GM23338 (cell line): ENCODE results near the gene MLLT3. TPM values are rescaled to one million over a fixed set of nuclear protein-coding genes. Genes with fewer than 3 reads are reported as not detected.

Experiments
- ATAC-seq: fragments of 200-7000 bp; cut with Tn5 transposase; 3 replicates; pipeline ENCODE4 v1.9.1; 2020
- DNase-seq: peaks from one replicate; pipeline ENCODE4 v3.0.0-alpha.2; 2015; ENCODE audit warnings: low spot score
- H2AFZ ChIP-seq: fragments of 200-600 bp; sonication (generic); 2 replicates; pipeline ENCODE4 v1.8.0; 2016; ENCODE audit warnings: antibody characterized with exemption, mild to moderate bottlenecking, moderate library complexity
- H3F3A ChIP-seq: fragments of 200-600 bp; sonication (generic); replicated peaks from 2 replicates; pipeline ENCODE4 v1.8.0; 2017; ENCODE audit warnings: antibody characterized with exemption, mixed run types, low read depth
- H3K27ac ChIP-seq: fragments of 200-600 bp; sonication (generic); 2 replicates; pipeline ENCODE4 v1.6.1; 2016; ENCODE audit warnings: low read depth
- H3K27me3 ChIP-seq: fragments of 200-600 bp; sonication (generic); 2 replicates; pipeline ENCODE4 v1.8.0; 2016; ENCODE audit warnings: mild to moderate bottlenecking, mixed run types, moderate library complexity; ENCODE audit not compliant: insufficient read depth
- H3K36me3 ChIP-seq: fragments of 200-600 bp; sonication (generic); 2 replicates; pipeline ENCODE4 v1.8.0; 2016; ENCODE audit warnings: mild to moderate bottlenecking; ENCODE audit not compliant: insufficient read depth
- H3K4me1 ChIP-seq: fragments of 200-600 bp; sonication (generic); 2 replicates; pipeline ENCODE4 v1.8.0; 2016; ENCODE audit warnings: mild to moderate bottlenecking, moderate library complexity; ENCODE audit not compliant: insufficient read depth
- H3K4me2 ChIP-seq: fragments of 200-600 bp; sonication (generic); 2 replicates; pipeline ENCODE4 v1.7.1; 2017; ENCODE audit warnings: mixed run types
- H3K4me3 ChIP-seq: fragments of 200-600 bp; sonication (generic); 2 replicates; pipeline ENCODE4 v1.6.1; 2016; ENCODE audit warnings: mixed run types
- H3K79me2 ChIP-seq: fragments of 200-600 bp; sonication (generic); replicated peaks from 2 replicates; pipeline ENCODE4 v1.8.0; 2017; ENCODE audit warnings: mild to moderate bottlenecking; ENCODE audit not compliant: insufficient read depth
- H3K9me2 ChIP-seq: fragments of 200-600 bp; sonication (generic); 2 replicates; pipeline ENCODE4 v1.8.0; 2017; ENCODE audit not compliant: insufficient read depth
- H4K20me1 ChIP-seq: fragments of 200-600 bp; sonication (generic); replicated peaks from 2 replicates; pipeline ENCODE4 v1.8.0; 2017; ENCODE audit warnings: mild to moderate bottlenecking; ENCODE audit not compliant: insufficient read depth
- H3K27ac Mint-ChIP-seq: 2 replicates; pipeline ENCODE4 v1.8.0; 2020; ENCODE audit warnings: inconsistent platforms, mild to moderate bottlenecking, moderate library complexity, mixed read lengths
- H3K27me3 Mint-ChIP-seq: 3 replicates; pipeline ENCODE4 v1.8.0; 2022; ENCODE audit warnings: low read depth, mild to moderate bottlenecking, moderate library complexity, mixed read lengths, inconsistent platforms; ENCODE audit not compliant: insufficient read depth, poor library complexity
- H3K36me3 Mint-ChIP-seq: 3 replicates; pipeline ENCODE4 v1.8.0; 2021; ENCODE audit warnings: low read depth, mild to moderate bottlenecking, inconsistent platforms, moderate library complexity, mixed read lengths
- H3K4me1 Mint-ChIP-seq: 3 replicates; pipeline ENCODE4 v1.8.0; 2020; ENCODE audit warnings: mild to moderate bottlenecking, inconsistent platforms, mixed read lengths
- H3K4me3 Mint-ChIP-seq: 3 replicates; pipeline ENCODE4 v1.8.0; 2021; ENCODE audit warnings: moderate library complexity, mild to moderate bottlenecking, inconsistent platforms, mixed read lengths
- H3K9me3 Mint-ChIP-seq: 3 replicates; pipeline ENCODE4 v1.8.0; 2020; ENCODE audit warnings: moderate library complexity, mild to moderate bottlenecking, inconsistent platforms, mixed read lengths
- CREB1 ChIP-seq: fragments of 250-450 bp; sonication (Bioruptor Pico); IDR thresholded peaks from 2 replicates; pipeline ENCODE4 v1.5.0; 2020; ENCODE audit warnings: low read depth, mild to moderate bottlenecking, moderate library complexity
- CTCF ChIP-seq, 2 experiments: fragments of 200-600 bp in 1 of 2; sonication (generic) in 1 of 2; conservative IDR thresholded peaks; 2 replicates each; pipeline versions ENCODE4 v1.5.1 to v1.6.1; 2016 to 2017; ENCODE audit warnings: antibody characterized with exemption in 2 of 2, low read depth in 2 of 2, mild to moderate bottlenecking in 2 of 2, moderate library complexity in 1 of 2
- ETS1 ChIP-seq: IDR thresholded peaks from 2 replicates; pipeline ENCODE4 v1.6.1; 2016; ENCODE audit warnings: antibody characterized with exemption
- EZH2 ChIP-seq: fragments of 200-600 bp; sonication (generic); IDR thresholded peaks from one replicate; pipeline ENCODE4 v1.8.0; 2017; ENCODE audit warnings: antibody characterized with exemption, mild to moderate bottlenecking, low read depth; ENCODE audit not compliant: unreplicated experiment
- EZH2phosphoT487 ChIP-seq: fragments of 200-600 bp; sonication (generic); IDR thresholded peaks from one replicate; pipeline ENCODE4 v1.8.1; 2018; ENCODE audit warnings: antibody characterized with exemption; ENCODE audit not compliant: unreplicated experiment
- NANOG ChIP-seq: IDR thresholded peaks from 2 replicates; pipeline ENCODE4 v1.6.1; 2016; ENCODE audit warnings: antibody characterized with exemption, borderline replicate concordance
- POLR2AphosphoS5 ChIP-seq: IDR thresholded peaks from 2 replicates; pipeline ENCODE4 v1.6.1; 2016; ENCODE audit warnings: antibody characterized with exemption, low read depth
- STAT1 ChIP-seq: IDR thresholded peaks from one replicate; pipeline ENCODE4 v1.6.1; 2016; ENCODE audit warnings: antibody characterized with exemption; ENCODE audit not compliant: unreplicated experiment
- ZNF114 ChIP-seq: fragments of 250-450 bp; sonication (Bioruptor Pico); IDR thresholded peaks from 2 replicates; pipeline ENCODE4 v1.5.0; 2020; ENCODE audit warnings: mild to moderate bottlenecking, moderate library complexity
- ZNF331 ChIP-seq: fragments of 250-450 bp; sonication (Bioruptor Pico); IDR thresholded peaks from 2 replicates; pipeline ENCODE4 v1.5.0; 2020; ENCODE audit warnings: low read depth, mild to moderate bottlenecking, moderate library complexity
- polyA plus RNA-seq: library from polyadenylated mRNA; unstranded; fragments of >200 nt; fragmentation: Nextera tagmentation; extraction: Ambion mirVana; gene quantifications from 2 replicates; pipeline ENCODE4 v1.2.1, GENCODE V29; 2016
- total RNA-seq: library from RNA; depleted of rRNA; stranded (reverse); fragments of >200 nt; shearing (Covaris generic); gene quantifications from 2 replicates; pipeline ENCODE4 v1.2.3, GENCODE V29; 2014
- TF ChIP-seq, protein P1 (sequence below): IDR thresholded peaks from one replicate; pipeline ENCODE4 v1.6.1; 2018; ENCODE audit warnings: antibody characterized with exemption; ENCODE audit not compliant: unreplicated experiment

The MLLT3 gene
- total and polyA plus RNA-seq, 2 experiments from 2014 or later = 7.5 to 9.5 TPM

- Histone ChIP-seq H3K4me1 (no peaks in the 10 kb centered on the region), H3K79me2 (no peaks in the 10 kb centered on the region), H3K4me2 (no peak overlapping the region), H3K4me3 (no peak overlapping the region), H3K9me2 (no peaks in the 10 kb centered on the region), H2AFZ (no peak overlapping the region), H3F3A (no peaks in the 10 kb centered on the region), H4K20me1 (no peaks in the 10 kb centered on the region; the same call in 1 of the 2 replicates), H3K36me3 (no peaks in the 10 kb centered on the region), H3K27me3 (no peaks in the 10 kb centered on the region), H3K27ac (no peak overlapping the region)
- H3K36me3 Mint-ChIP-seq = no peaks in the 10 kb centered on the region
- H3K27me3 Mint-ChIP-seq = no peaks in the 10 kb centered on the region
- H3K27ac Mint-ChIP-seq = no peak overlapping the region
- ATAC-seq = no peak
- no peak for DNase-seq
- no peak overlapping the region for H3K4me3 Mint-ChIP-seq
- TF ChIP-seq NANOG (no peak), ETS1 (no peak), CREB1 (CRISPR knock-in tag) (no peak), EZH2 (no peak), CTCF (conservative IDR thresholded peaks at IDR 0.05; ENCODE audit: low read depth in 2 of 2) (no peak), ZNF331 (CRISPR knock-in tag) (no peak), ZNF114 (CRISPR knock-in tag) (no peak)
- TF ChIP-seq, protein P1, sequence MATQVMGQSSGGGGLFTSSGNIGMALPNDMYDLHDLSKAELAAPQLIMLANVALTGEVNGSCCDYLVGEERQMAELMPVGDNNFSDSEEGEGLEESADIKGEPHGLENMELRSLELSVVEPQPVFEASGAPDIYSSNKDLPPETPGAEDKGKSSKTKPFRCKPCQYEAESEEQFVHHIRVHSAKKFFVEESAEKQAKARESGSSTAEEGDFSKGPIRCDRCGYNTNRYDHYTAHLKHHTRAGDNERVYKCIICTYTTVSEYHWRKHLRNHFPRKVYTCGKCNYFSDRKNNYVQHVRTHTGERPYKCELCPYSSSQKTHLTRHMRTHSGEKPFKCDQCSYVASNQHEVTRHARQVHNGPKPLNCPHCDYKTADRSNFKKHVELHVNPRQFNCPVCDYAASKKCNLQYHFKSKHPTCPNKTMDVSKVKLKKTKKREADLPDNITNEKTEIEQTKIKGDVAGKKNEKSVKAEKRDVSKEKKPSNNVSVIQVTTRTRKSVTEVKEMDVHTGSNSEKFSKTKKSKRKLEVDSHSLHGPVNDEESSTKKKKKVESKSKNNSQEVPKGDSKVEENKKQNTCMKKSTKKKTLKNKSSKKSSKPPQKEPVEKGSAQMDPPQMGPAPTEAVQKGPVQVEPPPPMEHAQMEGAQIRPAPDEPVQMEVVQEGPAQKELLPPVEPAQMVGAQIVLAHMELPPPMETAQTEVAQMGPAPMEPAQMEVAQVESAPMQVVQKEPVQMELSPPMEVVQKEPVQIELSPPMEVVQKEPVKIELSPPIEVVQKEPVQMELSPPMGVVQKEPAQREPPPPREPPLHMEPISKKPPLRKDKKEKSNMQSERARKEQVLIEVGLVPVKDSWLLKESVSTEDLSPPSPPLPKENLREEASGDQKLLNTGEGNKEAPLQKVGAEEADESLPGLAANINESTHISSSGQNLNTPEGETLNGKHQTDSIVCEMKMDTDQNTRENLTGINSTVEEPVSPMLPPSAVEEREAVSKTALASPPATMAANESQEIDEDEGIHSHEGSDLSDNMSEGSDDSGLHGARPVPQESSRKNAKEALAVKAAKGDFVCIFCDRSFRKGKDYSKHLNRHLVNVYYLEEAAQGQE = no peak
- H3K9me3 Mint-ChIP-seq = no peaks in the 10 kb centered on the region
- no peaks in the 10 kb centered on the region for H3K4me1 Mint-ChIP-seq
Measured at GRCh38 chr9:20568400-20568799, 53.9 kb downstream of the MLLT3 start.

DNA sequence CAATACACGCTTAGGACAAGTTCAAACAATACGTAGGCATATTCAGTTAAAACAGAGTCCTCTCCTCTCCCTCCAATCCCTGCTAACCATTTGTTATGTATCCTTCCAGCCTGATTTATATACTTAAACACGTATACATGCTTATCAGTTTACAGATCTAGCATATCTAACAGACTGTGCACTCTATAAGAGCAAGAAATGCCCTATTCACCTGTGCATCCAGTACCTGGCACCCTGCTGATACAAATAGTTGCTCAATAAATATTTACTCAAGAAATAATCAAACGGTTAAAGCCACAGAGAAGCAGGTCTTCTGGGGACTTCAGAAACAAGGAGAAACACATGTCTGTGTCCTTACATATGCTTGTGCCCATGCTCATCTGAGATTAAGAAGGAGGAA, 55.9 kb downstream of the MLLT3 start:
- Mint-ChIP-seq H3K27ac (no peak overlapping the region), H3K4me1 (no peaks in the 10 kb centered on the region), H3K9me3 (no peaks in the 10 kb centered on the region), H3K4me3 (no peak overlapping the region), H3K27me3 (no peaks in the 10 kb centered on the region), H3K36me3 (no peaks in the 10 kb centered on the region)
- Histone ChIP-seq H2AFZ (no peak overlapping the region), H3K36me3 (no peaks in the 10 kb centered on the region), H3K4me2 (no peak overlapping the region), H3K9me2 (no peaks in the 10 kb centered on the region), H3K4me1 (no peaks in the 10 kb centered on the region), H3K79me2 (no peaks in the 10 kb centered on the region), H4K20me1 (no peaks in the 10 kb centered on the region; the same call in 1 of the 2 replicates), H3F3A (no peaks in the 10 kb centered on the region), H3K27me3 (no peaks in the 10 kb centered on the region), H3K27ac (no peak overlapping the region), H3K4me3 (no peak overlapping the region)
- DNase-seq (no peak), ATAC-seq (no peak)
- TF ChIP-seq ZNF114 (CRISPR knock-in tag) (no peak), STAT1 (no peak), EZH2phosphoT487 (no peak), POLR2AphosphoS5 (no peak)
- TF ChIP-seq, protein P1 = no peak
